H9 (cell line): ENCODE data around the gene VEZT. TPM values are rescaled to one million over a fixed set of nuclear protein-coding genes. Genes with fewer than 3 reads are reported as not detected.
A peak's percentile ranks its signal among the peaks of the same experiment; 100 is the strongest.

Experiments
- DNase-seq: peaks from one replicate; pipeline ENCODE4 v3.0.0-alpha.2; 2017
- H2AFZ ChIP-seq: one replicate; pipeline ENCODE4 v1.6.1; 2013; ENCODE audit warnings: mild to moderate bottlenecking, low read length, control low read depth, moderate library complexity
- H2AK5ac ChIP-seq: 2 replicates; pipeline ENCODE4 v1.6.1; 2013; ENCODE audit warnings: low read length, control low read depth, mixed read lengths; ENCODE audit not compliant: insufficient read length
- H2BK120ac ChIP-seq: one replicate; pipeline ENCODE4 v1.6.1; 2013; ENCODE audit warnings: low read depth, mild to moderate bottlenecking, low read length, control low read depth, inconsistent platforms; ENCODE audit not compliant: poor library complexity, severe bottlenecking
- H2BK12ac ChIP-seq: 2 replicates; pipeline ENCODE4 v1.6.1; 2013; ENCODE audit warnings: low read length, control low read depth, mixed read lengths, low read depth; ENCODE audit not compliant: insufficient read length
- H2BK15ac ChIP-seq: 2 replicates; pipeline ENCODE4 v1.6.1; 2013; ENCODE audit warnings: low read depth, low read length, control low read depth
- H2BK20ac ChIP-seq: one replicate; pipeline ENCODE4 v1.6.1; 2013; ENCODE audit warnings: low read depth, mild to moderate bottlenecking, low read length, control low read depth, inconsistent platforms; ENCODE audit not compliant: poor library complexity, severe bottlenecking
- H2BK5ac ChIP-seq: 2 replicates; pipeline ENCODE4 v1.6.1; 2013; ENCODE audit warnings: low read length, control low read depth, mixed read lengths; ENCODE audit not compliant: insufficient read length
- H3K14ac ChIP-seq: 2 replicates; pipeline ENCODE4 v1.6.1; 2013; ENCODE audit warnings: low read length, control low read depth; ENCODE audit not compliant: insufficient read depth
- H3K18ac ChIP-seq: 2 replicates; pipeline ENCODE4 v1.6.1; 2013; ENCODE audit warnings: low read depth, mild to moderate bottlenecking, mixed read lengths, low read length, control low read depth; ENCODE audit not compliant: insufficient read length
- H3K23ac ChIP-seq: 2 replicates; pipeline ENCODE4 v1.6.1; 2013; ENCODE audit warnings: low read length, control low read depth, mixed read lengths, low read depth; ENCODE audit not compliant: insufficient read length
- H3K23me2 ChIP-seq: 2 replicates; pipeline ENCODE4 v1.6.1; 2013; ENCODE audit warnings: low read depth, mild to moderate bottlenecking, mixed read lengths, low read length, control low read depth; ENCODE audit not compliant: insufficient read length, poor library complexity, severe bottlenecking
- H3K27ac ChIP-seq: 2 replicates; pipeline ENCODE4 v1.5.1; 2013; ENCODE audit warnings: low read length, control low read depth, mixed read lengths, low read depth; ENCODE audit not compliant: insufficient read length
- H3K27me3 ChIP-seq: 2 replicates; pipeline ENCODE4 v1.6.1; 2013; ENCODE audit warnings: low read length, control low read depth, inconsistent platforms; ENCODE audit not compliant: insufficient read depth
- H3K4ac ChIP-seq: 2 replicates; pipeline ENCODE4 v1.6.1; 2013; ENCODE audit warnings: low read depth, mild to moderate bottlenecking, control low read depth, inconsistent platforms, low read length, moderate library complexity
- H3K4me1 ChIP-seq: 2 replicates; pipeline ENCODE4 v1.6.1; 2013; ENCODE audit warnings: low read length, control low read depth, inconsistent platforms; ENCODE audit not compliant: insufficient read depth
- H3K4me2 ChIP-seq: 2 replicates; pipeline ENCODE4 v1.6.1; 2013; ENCODE audit warnings: low read length, control low read depth, mixed read lengths; ENCODE audit not compliant: insufficient read length, insufficient read depth
- H3K56ac ChIP-seq: 2 replicates; pipeline ENCODE4 v1.6.1; 2013; ENCODE audit warnings: low read depth, mild to moderate bottlenecking, mixed read lengths, low read length, control low read depth; ENCODE audit not compliant: insufficient read length
- H3K79me1 ChIP-seq: 2 replicates; pipeline ENCODE4 v1.6.1; 2013; ENCODE audit warnings: low read depth, mild to moderate bottlenecking, moderate library complexity, low read length, control low read depth, inconsistent platforms; ENCODE audit not compliant: insufficient read depth, poor library complexity, severe bottlenecking
- H3K79me2 ChIP-seq: 2 replicates; pipeline ENCODE4 v1.6.1; 2013; ENCODE audit warnings: low read length, control low read depth, inconsistent platforms; ENCODE audit not compliant: insufficient read depth
- H3K9ac ChIP-seq: 2 replicates; pipeline ENCODE4 v1.6.1; 2013; ENCODE audit warnings: low read length, control low read depth, mixed read lengths; ENCODE audit not compliant: insufficient read length; ENCODE audit errors: extremely low read depth
- H3K9me3 ChIP-seq: one replicate; pipeline ENCODE4 v1.6.1; 2013; ENCODE audit warnings: low read depth, low read length, inconsistent platforms; ENCODE audit not compliant: control insufficient read depth
- H3T11ph ChIP-seq: one replicate; pipeline ENCODE4 v1.6.1; 2013; ENCODE audit warnings: mild to moderate bottlenecking, low read length, control low read depth, inconsistent platforms
- H4K20me1 ChIP-seq: one replicate; pipeline ENCODE4 v1.6.1; 2013; ENCODE audit not compliant: control insufficient read depth, insufficient read length, insufficient read depth
- H4K5ac ChIP-seq: 2 replicates; pipeline ENCODE4 v1.6.1; 2013; ENCODE audit warnings: low read depth, mild to moderate bottlenecking, mixed read lengths, low read length, control low read depth; ENCODE audit not compliant: insufficient read length
- H4K8ac ChIP-seq: replicated peaks from 2 replicates; pipeline ENCODE4 v1.6.1; 2013; ENCODE audit warnings: low read length, control low read depth, mixed read lengths, low read depth; ENCODE audit not compliant: insufficient read length
- H4K91ac ChIP-seq: 2 replicates; pipeline ENCODE4 v1.6.1; 2013; ENCODE audit warnings: low read depth, mild to moderate bottlenecking, moderate library complexity, mixed read lengths, low read length, control low read depth; ENCODE audit not compliant: insufficient read length
- H3K27ac Mint-ChIP-seq, 3 experiments: 2 replicates in 2 of 3; 3 replicates in 1 of 3; pipeline ENCODE4 v1.8.0; 2020 to 2021; ENCODE audit warnings: mixed read lengths in 3 of 3, mild to moderate bottlenecking in 1 of 3, moderate library complexity in 1 of 3
- H3K27me3 Mint-ChIP-seq: 2 replicates; pipeline ENCODE4 v1.8.0; 2021; ENCODE audit warnings: low read depth, mild to moderate bottlenecking, moderate library complexity, mixed read lengths
- H3K36me3 Mint-ChIP-seq, 3 experiments: 2 replicates in 2 of 3; 3 replicates in 1 of 3; pipeline ENCODE4 v1.8.0; 2020 to 2021; ENCODE audit warnings: low read depth in 3 of 3, mixed read lengths in 3 of 3; ENCODE audit not compliant: insufficient read depth in 1 of 3
- H3K4me1 Mint-ChIP-seq, 2 experiments: 2 replicates each; pipeline ENCODE4 v1.8.0; 2020; ENCODE audit warnings: mixed read lengths in 2 of 2
- H3K4me3 Mint-ChIP-seq, 2 experiments: 2 replicates in 1 of 2; 3 replicates in 1 of 2; pipeline ENCODE4 v1.8.0; 2020 to 2021; ENCODE audit warnings: mild to moderate bottlenecking in 2 of 2, mixed read lengths in 2 of 2, moderate library complexity in 1 of 2
- H3K9me3 Mint-ChIP-seq, 2 experiments: 2 replicates in 1 of 2; 3 replicates in 1 of 2; pipeline ENCODE4 v1.8.0; 2020; ENCODE audit warnings: mild to moderate bottlenecking in 2 of 2, mixed read lengths in 2 of 2, moderate library complexity in 1 of 2
- CTCF ChIP-seq: fragments of 200-600 bp; sonication (generic); conservative IDR thresholded peaks from 3 replicates; pipeline ENCODE4 v1.8.0; 2021; ENCODE audit warnings: antibody characterized with exemption, mild to moderate bottlenecking
- WGBS: extraction: QIAGEN DNeasy Blood & Tissue Kit; methylation state at CpG from one replicate; pipeline ENCODE4 v1.1.7; 2013; ENCODE audit warnings: missing lambda C conversion rate, low lambda C conversion rate, mixed read lengths; ENCODE audit not compliant: insufficient read length; ENCODE audit errors: extremely low coverage; 5-methylcytosine and 5-hydroxymethylcytosine counted together
- total RNA-seq: library from RNA; stranded (reverse); gene quantifications from 2 replicates; pipeline ENCODE4 v1.2.1, GENCODE V29; 2021

VEZT gene
- total RNA-seq, 1 experiment from 2014 or later, result 69.8 TPM

- H2BK120ac ChIP-seq, result no peak overlapping the region
- H3K36me3 Mint-ChIP-seq, result peaks cover 7 to 30% (median 24%) of the 10 kb centered on the region in 3 experiments; a peak in 6 of 7 replicates
- H3K27ac Mint-ChIP-seq, result peak overlapping the region in 1 of 3 experiments; percentile 52; a peak in 2 of 7 replicates
These were observed 26.7 kb downstream of the VEZT start for GRCh38 chr12:95244350-95244749.

More at GRCh38 chr12:95244350-95244749, 26.7 kb downstream of the VEZT start:
- Histone ChIP-seq H2AK5ac (no peak overlapping the region), H3K9me3 (no peaks in the 10 kb centered on the region), H3K27me3 (no peaks in the 10 kb centered on the region), H3K56ac (no peak overlapping the region), H2AFZ (no peak overlapping the region), H3K18ac (no peak overlapping the region), H3K79me1 (peaks cover 3% of the 10 kb centered on the region), H3K23ac (no peak overlapping the region), H2BK20ac (no peak overlapping the region), H3K14ac (no peak overlapping the region), H3K4ac (no peak overlapping the region), H3K27ac (no peak overlapping the region), H4K5ac (no peak overlapping the region), H4K91ac (no peak overlapping the region), H3K23me2 (no peaks in the 10 kb centered on the region), H3K4me2 (no peak overlapping the region), H2BK5ac (no peak overlapping the region), H3T11ph (no peak overlapping the region), H2BK15ac (no peak overlapping the region), H3K4me1 (no peaks in the 10 kb centered on the region), H3K9ac (no peak overlapping the region), H4K8ac (no peak overlapping the region), H2BK12ac (no peak overlapping the region), H3K79me2 (no peaks in the 10 kb centered on the region; the same call in 1 of the 2 replicates), H4K20me1 (no peaks in the 10 kb centered on the region)
- TF ChIP-seq CTCF, result no peak
- no CpG with 5 or more reads among the region's 3 CpGs for WGBS
- peaks cover 10 to 12% of the 10 kb centered on the region in 2 experiments for H3K4me1 Mint-ChIP-seq
- H3K27me3 Mint-ChIP-seq, result no peaks in the 10 kb centered on the region
- H3K4me3 Mint-ChIP-seq, result no peak overlapping the region
- no peaks in the 10 kb centered on the region for H3K9me3 Mint-ChIP-seq
- no peak for DNase-seq
